GM18867 (cell line): ENCODE results near the gene SPC24.
"Not testable (repeated sequence)": the region's sequence is repeated elsewhere in the genome, so short reads cannot be mapped to it uniquely, and the experiment has no call there.

Experiments used
- ATAC-seq: cut with Tn5 transposase; IDR thresholded peaks from one replicate; pipeline ENCODE4 v1.9.1; 2021; ENCODE audit warnings: mild to moderate bottlenecking, moderate library complexity; ENCODE audit not compliant: unreplicated experiment

Gene SPC24

GRCh38 chr19:11192957-11193939 lies 37.7 kb upstream of the SPC24 start:
- no peak for ATAC-seq

- no peak for ATAC-seq
These were observed 36.4 kb upstream of the SPC24 start for GRCh38 chr19:11191934-11192333.

DNA sequence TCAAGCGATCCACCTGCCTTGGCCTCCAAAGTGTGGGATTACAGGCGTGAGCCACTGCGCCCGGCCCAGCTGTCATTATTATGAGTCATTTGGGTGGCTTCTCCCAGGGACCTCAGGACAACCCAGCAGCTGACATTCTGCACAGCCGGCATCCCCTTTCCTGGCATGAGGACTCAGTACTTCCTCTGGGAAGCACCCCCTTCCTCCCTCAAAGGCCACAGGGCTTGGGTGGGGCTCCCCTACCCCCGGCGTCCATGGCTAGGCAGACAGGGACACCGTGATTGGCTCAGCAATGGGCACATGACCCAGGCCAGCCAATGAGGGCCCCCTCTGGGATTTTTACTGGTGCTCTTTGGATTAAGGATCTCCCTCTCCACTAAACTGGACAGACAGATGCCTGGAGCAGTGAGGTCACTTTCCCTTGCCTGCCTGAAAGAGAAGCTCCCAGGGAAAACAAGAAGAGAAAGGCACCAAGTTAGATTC lies 35.7 kb upstream of the SPC24 start:
- ATAC-seq, result no peak

DNA sequence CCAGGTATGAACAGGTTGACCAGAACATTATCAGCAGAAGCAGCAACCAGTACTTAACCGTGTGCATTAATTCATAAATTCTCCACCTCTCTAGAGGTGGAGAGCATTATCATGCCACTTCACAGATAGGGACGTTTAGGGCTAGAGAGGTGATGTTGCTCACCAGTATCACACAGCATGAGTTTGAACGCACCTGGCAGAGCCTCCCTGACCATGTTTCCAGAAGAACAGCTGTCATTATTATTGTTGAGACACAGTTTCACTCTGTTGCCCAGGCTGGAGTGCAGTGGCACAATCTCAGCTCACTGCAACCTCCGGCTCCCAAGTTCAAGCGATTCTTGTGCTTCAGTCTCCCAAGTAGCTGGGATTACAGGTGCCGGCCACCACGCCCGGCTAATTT lies 34.9 kb upstream of the SPC24 start:
- ATAC-seq, result no peak

DNA sequence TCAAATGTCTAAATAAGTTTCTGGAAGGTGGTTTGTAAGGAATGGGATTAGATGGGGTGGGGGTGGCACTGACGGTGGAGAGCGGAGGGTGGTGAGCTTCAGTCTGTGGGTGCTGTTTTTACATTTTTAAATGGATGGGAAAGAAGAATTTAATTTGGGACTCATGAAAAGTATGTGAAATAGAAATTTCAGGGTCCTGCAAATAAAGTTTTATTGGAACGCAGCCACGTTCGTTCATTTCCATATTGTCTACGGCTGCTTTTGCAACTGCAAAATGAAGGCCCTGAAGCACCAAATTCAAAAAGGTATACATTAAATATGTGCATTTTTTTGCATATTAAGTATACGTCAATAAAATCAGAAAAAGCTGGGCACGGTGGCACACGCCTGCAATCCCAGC lies 31.9 kb upstream of the SPC24 start:
- no peak for ATAC-seq

GRCh38 chr19:11182994-11183393 lies 27.4 kb upstream of the SPC24 start:
- ATAC-seq, result no peak

DNA sequence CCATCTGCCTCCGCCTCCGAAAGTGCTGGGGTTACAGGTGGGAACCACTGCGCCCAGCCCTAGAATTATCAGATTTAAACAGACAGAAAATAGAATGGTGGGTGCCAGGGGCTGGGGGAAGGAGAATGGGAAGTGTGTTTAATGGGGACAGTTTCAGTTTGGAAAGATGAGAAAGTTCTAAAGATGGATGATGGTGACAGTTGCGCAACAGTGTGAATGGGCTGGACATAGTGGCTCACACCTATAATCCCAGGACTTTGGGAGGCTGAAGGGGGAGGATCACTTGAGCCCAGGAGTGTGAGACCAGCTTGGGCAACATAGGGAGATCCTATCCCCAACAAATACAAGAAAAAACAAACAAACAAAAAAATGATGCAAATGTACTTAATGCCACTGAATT lies 25.9 kb upstream of the SPC24 start:
- ATAC-seq, result no peak

DNA sequence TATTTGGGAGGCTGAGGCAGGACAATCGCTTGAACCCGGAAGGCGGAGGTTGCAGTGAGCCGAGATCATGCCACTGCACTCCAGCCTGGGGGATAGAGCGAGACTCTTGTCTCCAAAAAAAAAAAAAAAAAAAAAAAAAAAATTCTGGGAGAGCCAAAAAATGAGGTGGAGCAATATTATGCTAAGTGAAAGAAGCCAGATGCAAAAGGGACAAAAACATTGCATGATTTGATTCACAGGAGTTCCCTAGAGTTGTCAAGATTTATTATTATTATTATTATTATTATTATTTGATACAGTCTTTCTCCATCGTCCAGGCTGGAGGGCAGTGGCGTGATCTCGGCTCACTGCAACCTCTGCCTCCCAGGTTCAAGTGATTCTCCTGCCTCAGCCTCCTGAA lies 25.4 kb upstream of the SPC24 start:
- ATAC-seq, result not testable (repeated sequence)

- ATAC-seq, result no peak
These were observed 24.8 kb upstream of the SPC24 start for GRCh38 chr19:11180346-11180745.

DNA sequence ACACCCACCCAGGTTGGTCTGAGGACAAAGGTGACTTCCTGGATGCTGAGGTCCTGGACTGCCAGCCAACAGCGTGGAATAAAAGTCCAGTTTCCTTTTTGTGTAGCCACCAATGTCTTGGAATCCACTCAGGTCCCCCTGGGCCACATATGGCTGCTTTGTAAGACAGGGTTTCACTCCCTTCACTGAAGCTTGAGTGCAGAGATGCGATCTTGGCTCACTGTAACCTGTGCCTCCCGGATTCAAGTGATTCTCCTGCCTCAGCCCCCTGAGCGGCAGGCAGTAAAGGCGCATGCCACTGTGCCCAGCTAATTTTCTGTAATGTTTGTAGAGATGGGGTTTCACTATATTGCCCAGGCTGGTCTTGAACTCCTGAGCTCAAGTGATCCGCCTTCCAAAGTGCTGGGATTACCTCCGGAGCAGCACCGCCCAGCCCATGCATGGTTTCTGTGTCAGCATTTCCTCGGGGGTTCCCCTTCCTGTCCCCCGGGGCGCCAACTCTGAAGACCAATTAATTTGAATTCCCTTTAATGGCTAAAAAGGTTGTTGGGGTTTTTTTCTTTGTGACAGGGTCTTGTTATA lies 24.2 kb upstream of the SPC24 start:
- ATAC-seq, result peak; percentile 56

DNA sequence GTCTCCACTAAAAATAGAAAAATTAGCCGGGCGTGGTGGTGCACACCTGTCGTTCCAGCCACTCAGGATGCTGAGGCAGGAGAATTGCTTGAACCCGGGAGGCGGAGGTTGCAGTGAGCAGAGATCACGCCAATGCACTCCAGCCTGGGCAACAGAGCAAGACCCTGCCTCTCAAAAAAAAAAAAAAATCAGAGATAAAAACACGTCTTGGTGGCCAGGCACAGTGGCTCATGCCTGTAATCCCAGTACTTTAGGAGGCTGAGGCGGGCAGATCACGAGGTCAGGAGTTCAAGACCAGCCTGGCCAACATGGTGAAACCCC lies 23.5 kb upstream of the SPC24 start:
- not testable (repeated sequence) for ATAC-seq

GRCh38 chr19:11177592-11177991 lies 22.0 kb upstream of the SPC24 start:
- ATAC-seq, result no peak

DNA sequence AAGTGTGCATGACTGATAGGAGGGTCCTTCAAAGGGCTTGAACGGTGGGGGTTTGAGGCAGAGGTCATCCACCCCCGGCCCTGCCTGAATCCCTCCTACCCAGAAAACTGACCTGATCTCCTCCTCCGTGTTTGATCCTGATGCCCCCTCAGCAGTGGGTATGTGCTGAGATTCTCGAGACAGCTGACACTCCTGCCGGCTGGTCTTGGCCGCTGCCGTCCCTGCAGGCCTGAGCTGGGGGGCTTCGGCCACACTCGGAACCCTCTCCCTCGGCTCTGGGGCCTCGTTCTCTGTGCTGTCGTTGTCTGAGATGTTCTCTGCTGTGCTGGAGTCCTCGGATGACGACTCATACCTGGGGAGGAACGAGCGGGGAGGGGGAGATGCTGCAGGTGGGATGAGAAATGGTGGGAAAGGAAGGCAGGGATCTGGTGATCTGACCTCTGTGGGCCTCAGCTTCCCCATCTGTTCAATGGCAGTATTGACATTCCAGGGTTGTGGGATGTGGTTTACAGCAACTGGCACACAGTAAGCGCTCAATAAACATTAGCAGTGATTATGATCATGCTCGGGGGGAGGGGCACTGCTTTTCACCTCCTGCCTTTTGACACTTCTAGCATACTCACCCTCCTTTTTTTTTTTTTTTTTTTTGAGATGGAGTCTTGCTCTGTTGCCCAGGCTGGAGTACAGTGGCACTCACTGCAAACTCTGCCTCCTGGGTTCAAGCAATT lies 21.0 kb upstream of the SPC24 start:
- no peak for ATAC-seq

DNA sequence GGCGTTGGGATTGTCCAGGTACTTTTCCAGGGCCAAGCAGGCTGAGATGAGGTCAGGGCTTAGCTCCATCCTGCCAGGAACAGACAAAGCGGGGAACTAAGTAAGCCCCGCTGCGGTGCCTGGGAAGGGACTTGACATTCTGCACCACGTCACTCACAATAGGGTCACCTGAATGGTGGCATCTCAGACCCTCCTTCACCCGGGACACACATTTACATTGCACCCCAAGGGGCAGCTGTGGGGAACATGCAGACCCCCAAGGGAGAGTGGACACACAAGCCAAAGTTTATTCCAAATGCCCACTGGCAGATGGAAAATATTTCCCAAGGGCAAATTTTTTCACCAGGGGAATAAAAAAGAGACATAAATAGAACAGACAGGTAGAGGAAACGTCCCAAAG lies 20.3 kb upstream of the SPC24 start:
- ATAC-seq, result no peak

DNA sequence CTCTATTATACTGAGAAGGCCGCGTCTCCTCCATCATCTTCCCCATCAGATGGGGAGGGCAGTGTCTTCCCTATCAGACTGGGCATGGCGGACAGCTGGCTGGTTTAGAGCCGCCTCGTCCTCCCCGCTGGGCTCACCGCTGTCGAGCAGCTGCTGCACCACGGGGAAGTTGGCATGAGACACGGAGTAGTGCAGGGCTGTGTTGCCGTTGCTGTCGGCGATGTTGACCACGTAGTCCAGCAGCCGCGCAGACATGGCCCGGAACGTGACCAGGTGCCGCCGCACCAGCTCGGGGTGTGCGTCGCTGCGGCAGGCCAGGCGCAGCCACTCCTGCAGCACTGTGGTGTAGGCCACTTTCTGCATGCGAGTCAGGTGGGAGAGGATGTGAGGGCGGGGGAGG lies 18.8 kb upstream of the SPC24 start:
- no peak for ATAC-seq

DNA sequence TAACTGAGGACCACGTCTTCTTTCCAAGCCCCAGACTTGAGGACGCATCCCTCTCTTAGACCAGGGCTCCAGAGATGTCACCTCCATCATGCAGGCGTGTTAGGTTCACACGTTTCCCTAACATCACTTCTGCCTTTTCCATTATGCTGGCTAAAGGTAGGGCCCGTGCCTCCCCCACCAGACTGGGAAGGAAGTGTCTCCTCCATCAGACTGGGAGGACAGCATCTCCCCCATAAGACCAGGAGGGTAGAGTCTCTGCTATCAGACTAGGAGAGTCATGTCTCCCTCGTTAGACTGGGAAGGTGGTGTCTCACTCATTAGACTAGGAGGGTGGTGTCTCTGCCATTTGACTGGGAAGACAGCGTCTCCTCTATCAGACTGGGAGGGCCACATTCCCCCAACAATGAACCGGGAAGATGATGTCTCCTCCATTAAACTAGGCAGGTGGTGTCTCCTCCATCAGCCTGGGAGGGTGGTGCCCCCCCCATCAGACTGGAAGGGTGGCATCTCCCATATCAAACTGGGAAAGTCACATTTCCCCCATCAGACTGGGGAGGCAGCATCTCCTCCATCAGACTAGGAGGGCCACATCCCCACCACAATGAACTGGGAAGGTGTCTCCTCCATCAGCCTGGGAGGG lies 18.1 kb upstream of the SPC24 start:
- no peak for ATAC-seq

DNA sequence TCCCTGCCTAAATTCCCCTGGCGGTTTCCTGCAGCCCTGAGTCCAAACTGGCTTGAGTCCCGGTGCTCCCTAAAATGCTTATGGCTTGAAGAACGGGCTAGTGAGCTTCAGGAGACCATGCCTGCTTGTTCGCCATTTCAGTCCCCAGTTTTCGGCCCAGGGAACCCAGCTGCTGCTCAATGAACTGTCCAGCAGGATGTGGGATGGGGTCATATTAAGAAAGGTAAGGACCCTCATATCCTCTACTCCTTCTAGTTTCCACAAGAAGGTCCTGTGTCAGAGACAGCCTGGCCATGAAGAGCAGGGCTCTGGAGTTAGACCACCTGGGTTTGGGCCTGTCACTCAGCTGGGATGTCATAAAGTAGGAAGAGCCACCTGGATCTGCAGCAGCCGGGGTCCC lies 17.0 kb upstream of the SPC24 start:
- no peak for ATAC-seq

DNA sequence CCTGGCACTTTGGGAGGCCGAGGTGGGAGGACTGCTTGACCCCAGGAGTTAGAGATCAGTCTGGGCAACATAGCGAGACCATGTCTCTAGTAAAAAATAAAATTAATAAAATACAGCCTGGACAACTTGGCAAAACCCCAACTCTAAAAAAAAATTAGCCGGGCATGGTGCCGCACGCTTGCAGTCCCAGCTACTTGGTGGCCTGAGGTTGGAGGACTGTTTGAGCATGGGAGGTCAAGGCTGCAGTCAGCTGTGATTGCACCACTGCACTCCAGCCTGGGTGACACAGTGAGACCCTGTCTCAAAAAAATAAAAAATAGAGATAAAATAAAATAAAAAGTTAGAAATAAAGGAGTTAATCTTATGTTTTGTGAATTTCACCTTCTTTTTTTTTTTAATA lies 15.6 kb upstream of the SPC24 start:
- ATAC-seq, result no peak

- ATAC-seq, result no peak
These were observed 14.5 kb upstream of the SPC24 start for GRCh38 chr19:11169896-11170678.

DNA sequence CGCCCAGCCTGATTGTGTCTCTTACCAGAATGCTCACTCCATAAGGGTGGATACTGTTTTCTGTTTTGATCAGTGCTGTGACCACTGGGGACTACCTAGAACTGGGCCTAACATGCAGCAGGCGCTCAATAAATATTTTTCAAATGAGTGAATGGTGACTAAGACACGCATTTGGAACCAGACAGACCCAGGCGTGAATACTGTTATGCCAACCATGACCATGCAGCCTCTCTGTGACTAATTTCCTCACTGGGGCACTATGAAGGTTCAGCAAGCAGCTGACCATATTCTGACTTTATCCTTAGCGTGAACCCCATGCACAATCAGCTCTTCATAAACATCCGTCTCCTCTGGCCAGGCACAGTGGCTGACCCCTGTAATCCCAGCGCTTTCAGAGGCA lies 13.0 kb upstream of the SPC24 start:
- no peak for ATAC-seq
